Trophoblast cell (in vitro differentiated cells and primary cell): ENCODE measurements around the gene DESI1.

Experiments
- DNase-seq, 2 donors: peaks; one replicate each; pipeline ENCODE4 v3.0.0-alpha.2; 2016
- H2AFZ ChIP-seq: 2 replicates; pipeline ENCODE4 v1.6.1; 2013; ENCODE audit warnings: low read length, moderate library complexity, mild to moderate bottlenecking; ENCODE audit not compliant: insufficient read depth, poor library complexity
- H2AK5ac ChIP-seq: 2 replicates; pipeline ENCODE4 v1.6.1; 2013; ENCODE audit warnings: mild to moderate bottlenecking, low read length
- H2BK120ac ChIP-seq: 2 replicates; pipeline ENCODE4 v1.6.1; 2013; ENCODE audit warnings: low read length, mild to moderate bottlenecking, moderate library complexity; ENCODE audit not compliant: insufficient read depth, poor library complexity
- H2BK12ac ChIP-seq: 2 replicates; pipeline ENCODE4 v1.6.1; 2013; ENCODE audit warnings: mild to moderate bottlenecking, low read length, moderate library complexity
- H2BK5ac ChIP-seq: 2 replicates; pipeline ENCODE4 v1.6.1; 2013; ENCODE audit warnings: low read length, low read depth, moderate library complexity, mild to moderate bottlenecking; ENCODE audit not compliant: poor library complexity
- H3K14ac ChIP-seq: 2 replicates; pipeline ENCODE4 v1.6.1; 2013; ENCODE audit warnings: mild to moderate bottlenecking, low read length
- H3K18ac ChIP-seq: 2 replicates; pipeline ENCODE4 v1.6.1; 2013; ENCODE audit warnings: mild to moderate bottlenecking, low read length
- H3K23ac ChIP-seq: 2 replicates; pipeline ENCODE4 v1.6.1; 2013; ENCODE audit warnings: low read length
- H3K27ac ChIP-seq: 2 replicates; pipeline ENCODE4 v1.5.1; 2013; ENCODE audit warnings: low read depth, mild to moderate bottlenecking, inconsistent platforms, low read length, moderate library complexity
- H3K27me3 ChIP-seq: 2 replicates; pipeline ENCODE4 v1.6.1; 2013; ENCODE audit warnings: inconsistent platforms, mild to moderate bottlenecking, low read length, moderate library complexity; ENCODE audit not compliant: insufficient read depth
- H3K36me3 ChIP-seq, 2 experiments: 1 replicate in 1 of 2; 2 replicates in 1 of 2; pipeline ENCODE4 v1.6.1; 2013; ENCODE audit warnings: low read length in 2 of 2, mild to moderate bottlenecking in 2 of 2, moderate library complexity in 1 of 2; ENCODE audit not compliant: insufficient read depth in 2 of 2, control insufficient read depth in 1 of 2
- H3K4ac ChIP-seq: 2 replicates; pipeline ENCODE4 v1.6.1; 2013; ENCODE audit warnings: low read depth, mild to moderate bottlenecking, low read length, moderate library complexity
- H3K4me1 ChIP-seq, 2 experiments: 1 replicate in 1 of 2; 2 replicates in 1 of 2; pipeline ENCODE4 v1.6.1; 2013; ENCODE audit warnings: low read length in 2 of 2, mild to moderate bottlenecking in 2 of 2, moderate library complexity in 1 of 2; ENCODE audit not compliant: insufficient read depth in 2 of 2, control insufficient read depth in 1 of 2
- H3K4me2 ChIP-seq: 2 replicates; pipeline ENCODE4 v1.6.1; 2013; ENCODE audit warnings: inconsistent platforms, mild to moderate bottlenecking, low read length, moderate library complexity
- H3K4me3 ChIP-seq: 2 replicates; pipeline ENCODE4 v1.5.1; 2013; ENCODE audit warnings: mild to moderate bottlenecking, low read depth, low read length, inconsistent platforms
- H3K79me1 ChIP-seq: one replicate; pipeline ENCODE4 v1.6.1; 2013; ENCODE audit warnings: low read length
- H3K79me2 ChIP-seq: 2 replicates; pipeline ENCODE4 v1.6.1; 2013; ENCODE audit warnings: low read length, mild to moderate bottlenecking; ENCODE audit not compliant: control insufficient read depth, insufficient read depth, poor library complexity
- H3K9ac ChIP-seq: 2 replicates; pipeline ENCODE4 v1.6.1; 2013; ENCODE audit warnings: mild to moderate bottlenecking, low read length
- H3K9me3 ChIP-seq: 2 replicates; pipeline ENCODE4 v1.6.1; 2013; ENCODE audit warnings: low read depth, mild to moderate bottlenecking, control low read depth, inconsistent platforms, low read length; ENCODE audit not compliant: insufficient read depth
- H4K12ac ChIP-seq: 2 replicates; pipeline ENCODE4 v1.6.1; 2013; ENCODE audit warnings: low read depth, mild to moderate bottlenecking, low read length, moderate library complexity
- H4K8ac ChIP-seq: 2 replicates; pipeline ENCODE4 v1.6.1; 2013; ENCODE audit warnings: low read depth, mild to moderate bottlenecking, low read length, moderate library complexity
- H4K91ac ChIP-seq: one replicate; pipeline ENCODE4 v1.6.1; 2013; ENCODE audit warnings: low read depth, mild to moderate bottlenecking, low read length, moderate library complexity
- WGBS: extraction: QIAGEN DNeasy Blood & Tissue Kit; methylation state at CpG from one replicate; pipeline ENCODE4 v1.1.7; 2013; ENCODE audit warnings: missing lambda C conversion rate; ENCODE audit not compliant: insufficient read length, insufficient coverage; ENCODE audit errors: extremely low coverage; 5-methylcytosine and 5-hydroxymethylcytosine counted together

The DESI1 gene

DNA sequence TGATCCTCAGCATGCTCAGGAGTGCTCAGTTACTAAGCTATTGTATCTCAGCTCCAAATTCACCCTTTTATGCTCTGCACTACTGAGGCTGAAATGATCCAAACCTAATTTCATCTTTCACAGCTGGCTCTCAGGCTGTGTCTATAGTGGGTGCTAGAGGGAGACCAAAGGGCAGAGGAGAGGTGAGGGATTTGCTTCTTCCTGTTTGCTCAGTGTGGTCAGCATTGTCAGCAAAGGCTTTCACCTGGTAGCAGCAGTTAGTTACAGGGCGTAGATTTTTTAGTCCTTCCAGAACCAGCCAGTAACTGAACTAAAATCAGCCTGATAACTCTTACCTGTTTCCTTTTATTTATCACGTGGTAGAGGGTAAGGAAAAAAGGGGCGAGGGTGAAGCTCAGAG, 33.5 kb upstream of the DESI1 start:
- Histone ChIP-seq H4K8ac (no peak overlapping the region), H3K4me3 (no peak overlapping the region), H4K91ac (no peak overlapping the region), H3K4me1 (no peaks in the 10 kb centered on the region), H3K27me3 (no peaks in the 10 kb centered on the region), H2BK12ac (no peak overlapping the region), H3K36me3 (peaks cover 68 to 81% of the 10 kb centered on the region in 2 experiments), H3K4me2 (no peak overlapping the region), H2BK5ac (no peak overlapping the region), H3K4ac (no peak overlapping the region), H2BK120ac (no peak overlapping the region), H3K9me3 (no peaks in the 10 kb centered on the region), H3K23ac (no peak overlapping the region), H3K14ac (no peak overlapping the region), H3K79me2 (no peaks in the 10 kb centered on the region), H3K27ac (no peak overlapping the region), H3K18ac (no peak overlapping the region), H2AFZ (no peak overlapping the region), H2AK5ac (no peak overlapping the region), H4K12ac (no peak overlapping the region), H3K9ac (no peak overlapping the region), H3K79me1 (no peaks in the 10 kb centered on the region)
- WGBS, result no CpG with 5 or more reads among the region's 3 CpGs
- no peak for DNase-seq

DNA sequence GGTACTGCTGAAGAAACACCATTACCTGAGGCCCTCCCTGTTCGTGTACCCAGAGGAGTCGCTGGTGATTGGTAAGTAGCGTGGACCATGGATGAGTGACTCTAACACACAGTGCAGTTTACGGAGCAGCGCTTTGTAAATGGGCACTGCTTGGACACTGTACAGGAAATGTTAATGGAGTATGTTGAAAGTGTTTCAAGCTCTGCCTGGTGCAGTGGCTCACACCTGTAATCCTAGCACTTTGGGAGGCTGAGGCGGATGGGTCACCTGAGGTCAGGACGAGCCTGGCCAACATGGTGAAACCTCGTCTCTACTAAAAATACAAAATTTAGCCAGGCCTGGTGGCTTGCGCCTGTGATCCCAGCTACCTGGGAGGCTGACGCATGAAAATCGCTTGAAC, 30.0 kb upstream of the DESI1 start:
- Histone ChIP-seq H2BK5ac (no peak overlapping the region), H4K12ac (no peak overlapping the region), H3K4me2 (no peak overlapping the region), H3K14ac (no peak overlapping the region), H2BK12ac (no peak overlapping the region), H3K27me3 (no peaks in the 10 kb centered on the region), H2AK5ac (no peak overlapping the region), H2BK120ac (no peak overlapping the region), H3K79me2 (no peaks in the 10 kb centered on the region), H3K4me1 (no peaks in the 10 kb centered on the region), H3K79me1 (no peaks in the 10 kb centered on the region), H3K4ac (no peak overlapping the region), H3K27ac (no peak overlapping the region), H3K9ac (no peak overlapping the region), H3K23ac (no peak overlapping the region), H4K8ac (no peak overlapping the region), H4K91ac (no peak overlapping the region), H3K4me3 (no peak overlapping the region), H3K9me3 (no peaks in the 10 kb centered on the region), H3K36me3 (peaks cover 56 to 73% of the 10 kb centered on the region in 2 experiments), H2AFZ (no peak overlapping the region), H3K18ac (no peak overlapping the region)
- WGBS, result no CpG with 5 or more reads among the region's 11 CpGs
- no peak for DNase-seq

DNA sequence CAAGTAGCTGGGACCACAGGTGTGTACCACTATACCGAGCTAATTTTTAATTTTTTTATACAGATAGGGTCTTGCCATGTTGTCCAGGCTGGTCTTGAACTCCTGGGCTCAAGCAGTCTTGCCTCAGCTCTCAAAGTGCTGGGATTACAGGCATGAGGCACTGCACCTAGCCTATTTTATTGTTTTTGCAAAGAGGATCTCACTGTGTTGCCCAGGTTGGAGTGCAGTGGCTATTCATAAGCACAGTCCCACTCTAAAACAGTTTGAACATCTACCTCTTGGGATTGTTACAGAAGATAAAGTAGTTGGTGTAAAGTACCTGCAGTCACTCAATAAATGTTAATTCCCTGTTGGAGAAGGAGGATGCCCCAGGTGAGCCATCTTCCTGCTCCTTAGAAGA, 29.4 kb upstream of the DESI1 start:
- Histone ChIP-seq H3K79me2 (no peaks in the 10 kb centered on the region), H3K4ac (no peak overlapping the region), H2AK5ac (no peak overlapping the region), H2BK12ac (no peak overlapping the region), H3K23ac (no peak overlapping the region), H3K4me2 (no peak overlapping the region), H3K4me3 (no peak overlapping the region), H3K9ac (no peak overlapping the region), H4K12ac (no peak overlapping the region), H2BK5ac (no peak overlapping the region), H3K4me1 (no peaks in the 10 kb centered on the region), H2BK120ac (no peak overlapping the region), H3K18ac (no peak overlapping the region), H3K27me3 (no peaks in the 10 kb centered on the region), H4K8ac (no peak overlapping the region), H2AFZ (no peak overlapping the region), H3K9me3 (no peaks in the 10 kb centered on the region), H3K14ac (no peak overlapping the region), H3K36me3 (peaks cover 55 to 76% of the 10 kb centered on the region in 2 experiments), H3K27ac (no peak overlapping the region), H3K79me1 (no peaks in the 10 kb centered on the region), H4K91ac (no peak overlapping the region)
- WGBS, result no CpG with 5 or more reads among the region's 1 CpG
- no peak for DNase-seq

DNA sequence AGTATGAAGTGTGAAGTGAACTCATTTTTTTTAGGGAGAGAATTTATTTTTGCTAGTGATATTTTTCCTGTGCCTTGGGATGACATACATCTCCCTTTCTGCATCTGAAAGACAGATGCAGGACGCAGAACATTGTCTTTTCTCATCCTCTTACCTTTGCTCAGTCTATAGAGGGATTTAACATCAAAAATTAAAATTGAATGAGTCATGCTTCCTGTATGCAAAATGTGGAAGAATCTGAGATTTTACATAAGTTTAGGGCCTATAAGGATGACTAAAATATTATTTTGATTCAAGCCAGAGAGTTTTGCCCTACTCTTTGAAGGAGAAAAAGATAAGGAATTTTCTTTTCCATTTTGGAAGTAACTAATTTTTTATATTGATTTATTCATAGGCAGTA, 27.6 kb upstream of the DESI1 start:
- Histone ChIP-seq H3K23ac (no peak overlapping the region), H3K4me2 (no peak overlapping the region), H3K14ac (no peak overlapping the region), H2BK5ac (no peak overlapping the region), H3K4me3 (no peak overlapping the region), H2BK120ac (no peak overlapping the region), H4K12ac (no peak overlapping the region), H3K36me3 (peaks cover 49 to 64% of the 10 kb centered on the region in 2 experiments), H4K91ac (no peak overlapping the region), H3K27me3 (no peaks in the 10 kb centered on the region), H3K18ac (no peak overlapping the region), H3K9ac (no peak overlapping the region), H3K27ac (no peak overlapping the region), H4K8ac (no peak overlapping the region), H3K79me2 (no peaks in the 10 kb centered on the region), H3K4me1 (no peaks in the 10 kb centered on the region), H2BK12ac (no peak overlapping the region), H2AFZ (no peak overlapping the region), H3K4ac (no peak overlapping the region), H2AK5ac (no peak overlapping the region), H3K79me1 (no peaks in the 10 kb centered on the region), H3K9me3 (no peaks in the 10 kb centered on the region)
- DNase-seq, result no peak
- WGBS, result no CpG with 5 or more reads among the region's 1 CpG
